Measurements from ENCODE around the gene AIP. TPM values are rescaled to one million over a fixed set of nuclear protein-coding genes. Genes with fewer than 3 reads are reported as not detected.

AIP gene
- total RNA-seq, 1 experiment from 2014 or later, result 61.0 TPM

DNA sequence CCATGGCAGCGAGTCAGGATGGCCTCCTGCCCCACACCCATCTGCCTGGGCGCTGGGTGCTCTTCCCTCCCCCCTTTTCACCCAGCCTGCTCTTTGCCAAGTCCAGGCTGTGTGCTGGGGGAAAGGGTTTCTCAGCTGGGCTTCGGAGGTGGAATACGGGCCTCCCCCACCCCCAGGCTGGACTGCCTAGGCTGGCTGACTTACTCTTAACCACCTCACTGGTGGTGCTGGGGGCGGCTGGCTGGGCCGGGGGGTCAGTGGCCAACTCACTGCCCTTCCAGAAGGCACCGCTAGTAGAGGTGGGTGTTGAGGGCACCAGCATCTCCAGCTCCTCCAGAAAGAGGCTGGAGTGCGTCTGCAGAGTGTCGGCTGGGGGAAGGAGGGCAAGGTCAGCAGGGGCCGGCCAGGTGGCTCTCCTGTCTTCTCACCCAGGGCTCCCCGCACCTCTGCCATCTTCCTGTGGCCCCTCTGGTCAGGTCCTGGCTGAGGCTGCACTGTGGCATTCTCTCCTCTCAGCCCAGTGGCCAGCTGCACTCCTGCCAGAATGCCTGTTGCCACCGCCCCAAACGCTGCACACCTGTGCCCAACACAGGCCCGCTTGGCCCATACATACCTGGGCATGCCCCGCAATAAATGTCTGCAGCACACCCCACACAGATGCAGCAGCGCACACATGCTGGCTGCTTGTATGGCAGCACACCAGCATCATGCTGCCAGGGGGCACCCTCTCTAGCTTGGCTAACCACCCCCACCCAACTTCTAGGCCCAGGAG lies 12.6 kb downstream of the AIP start (continued):
- TF ChIP-seq, protein P1, sequence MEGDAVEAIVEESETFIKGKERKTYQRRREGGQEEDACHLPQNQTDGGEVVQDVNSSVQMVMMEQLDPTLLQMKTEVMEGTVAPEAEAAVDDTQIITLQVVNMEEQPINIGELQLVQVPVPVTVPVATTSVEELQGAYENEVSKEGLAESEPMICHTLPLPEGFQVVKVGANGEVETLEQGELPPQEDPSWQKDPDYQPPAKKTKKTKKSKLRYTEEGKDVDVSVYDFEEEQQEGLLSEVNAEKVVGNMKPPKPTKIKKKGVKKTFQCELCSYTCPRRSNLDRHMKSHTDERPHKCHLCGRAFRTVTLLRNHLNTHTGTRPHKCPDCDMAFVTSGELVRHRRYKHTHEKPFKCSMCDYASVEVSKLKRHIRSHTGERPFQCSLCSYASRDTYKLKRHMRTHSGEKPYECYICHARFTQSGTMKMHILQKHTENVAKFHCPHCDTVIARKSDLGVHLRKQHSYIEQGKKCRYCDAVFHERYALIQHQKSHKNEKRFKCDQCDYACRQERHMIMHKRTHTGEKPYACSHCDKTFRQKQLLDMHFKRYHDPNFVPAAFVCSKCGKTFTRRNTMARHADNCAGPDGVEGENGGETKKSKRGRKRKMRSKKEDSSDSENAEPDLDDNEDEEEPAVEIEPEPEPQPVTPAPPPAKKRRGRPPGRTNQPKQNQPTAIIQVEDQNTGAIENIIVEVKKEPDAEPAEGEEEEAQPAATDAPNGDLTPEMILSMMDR (IDR thresholded peaks at IDR 0.05 in 2 of 3, conservative IDR thresholded peaks at IDR 0.05 in 1 of 3; ENCODE audit: borderline replicate concordance in 1 of 3, insufficient read depth in 1 of 3, low read depth in 2 of 3, low read length in 2 of 3), result no peak
- TF ChIP-seq, protein P2, sequence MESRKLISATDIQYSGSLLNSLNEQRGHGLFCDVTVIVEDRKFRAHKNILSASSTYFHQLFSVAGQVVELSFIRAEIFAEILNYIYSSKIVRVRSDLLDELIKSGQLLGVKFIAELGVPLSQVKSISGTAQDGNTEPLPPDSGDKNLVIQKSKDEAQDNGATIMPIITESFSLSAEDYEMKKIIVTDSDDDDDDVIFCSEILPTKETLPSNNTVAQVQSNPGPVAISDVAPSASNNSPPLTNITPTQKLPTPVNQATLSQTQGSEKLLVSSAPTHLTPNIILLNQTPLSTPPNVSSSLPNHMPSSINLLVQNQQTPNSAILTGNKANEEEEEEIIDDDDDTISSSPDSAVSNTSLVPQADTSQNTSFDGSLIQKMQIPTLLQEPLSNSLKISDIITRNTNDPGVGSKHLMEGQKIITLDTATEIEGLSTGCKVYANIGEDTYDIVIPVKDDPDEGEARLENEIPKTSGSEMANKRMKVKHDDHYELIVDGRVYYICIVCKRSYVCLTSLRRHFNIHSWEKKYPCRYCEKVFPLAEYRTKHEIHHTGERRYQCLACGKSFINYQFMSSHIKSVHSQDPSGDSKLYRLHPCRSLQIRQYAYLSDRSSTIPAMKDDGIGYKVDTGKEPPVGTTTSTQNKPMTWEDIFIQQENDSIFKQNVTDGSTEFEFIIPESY (IDR thresholded peaks at IDR 0.05; ENCODE audit: extremely low read depth, insufficient replicate concordance, low read length), result no peak
- TF ChIP-seq POLR2AphosphoS5 (IDR thresholded peaks at IDR 0.05; ENCODE audit: low read depth, low read length) (no peak), ELF1 (IDR thresholded peaks at IDR 0.05; ENCODE audit: borderline replicate concordance, low read depth) (no peak)

DNA sequence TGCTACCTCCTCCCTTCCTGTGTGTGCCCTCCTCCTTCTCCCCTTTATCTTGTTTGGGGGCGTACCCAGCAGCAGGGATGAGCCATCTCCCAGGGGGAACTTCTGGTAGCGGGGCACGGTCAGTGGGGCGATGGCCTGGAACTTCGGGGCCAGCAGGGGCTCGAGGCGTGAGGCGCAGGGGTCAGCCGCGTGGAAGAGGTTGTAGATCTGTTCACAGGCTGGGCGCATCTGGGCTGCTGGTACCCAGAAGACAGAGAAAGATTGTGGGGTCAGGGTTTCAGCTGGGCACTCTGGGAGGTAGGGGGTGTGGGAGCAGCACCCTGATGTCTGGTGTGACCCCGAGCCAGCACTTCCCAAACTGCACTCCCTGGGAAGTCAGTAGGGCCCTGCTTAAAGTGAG lies 13.3 kb downstream of the AIP start:
- no peak for ATAC-seq
- H3K27ac ChIP-seq (ENCODE audit: low read depth, low read length), result no peak overlapping the region
- TF ChIP-seq EZH2 (IDR thresholded peaks at IDR 0.05) (no peak), JUND (IDR thresholded peaks at IDR 0.05) (no peak), FOSL1 (IDR thresholded peaks at IDR 0.05; ENCODE audit: low read depth) (no peak), EGR1 (IDR thresholded peaks at IDR 0.05; ENCODE audit: low read depth) (no peak), EZH2phosphoT487 (IDR thresholded peaks at IDR 0.05; ENCODE audit: borderline replicate concordance) (no peak), SP1 (IDR thresholded peaks at IDR 0.05; ENCODE audit: low read depth) (no peak), CBX3 (IDR thresholded peaks at IDR 0.05; ENCODE audit: low read depth) (no peak), POLR2A (IDR thresholded peaks at IDR 0.05; ENCODE audit: borderline replicate concordance, extremely low read depth, insufficient read depth, insufficient read length) (no peak), YY1 (IDR thresholded peaks at IDR 0.05; ENCODE audit: extremely low read depth, insufficient replicate concordance, low read depth, low read length) (no peak), SRF (IDR thresholded peaks at IDR 0.05; ENCODE audit: low read depth) (no peak)
- TF ChIP-seq, protein P2 (IDR thresholded peaks at IDR 0.05; ENCODE audit: extremely low read depth, insufficient replicate concordance, low read length), result no peak
- ChIA-PET RAD21 (ENCODE audit: low non-redundant PET in 1 of 2, low total read pairs in 2 of 2, uncharacterized antibody in 2 of 2, unreplicated experiment in 2 of 2) (no interaction called here), POLR2A (no interaction called here), CTCF (no interaction called here)
- H4K20me1 ChIP-seq (ENCODE audit: insufficient read depth), result no peaks in the 10 kb centered on the region
- DNase-seq (ENCODE audit: low read depth, low spot score), result no peak
- no peaks in the 10 kb centered on the region for H3K9me2 ChIP-seq (ENCODE audit: insufficient read depth)
- no TSS peak for BruUV-seq (replicated peaks)
- H3K36me3 ChIP-seq (ENCODE audit: control insufficient read depth in 1 of 2, insufficient read depth in 2 of 2, low read length in 2 of 2), result peaks cover under 1 to 11% of the 10 kb centered on the region in 2 experiments; a peak in 3 of 4 replicates
- no peaks in the 10 kb centered on the region for H3K27me3 ChIP-seq (ENCODE audit: insufficient read depth, low read length)
- H2AFZ ChIP-seq (ENCODE audit: low read depth, low read length, poor library complexity, severe bottlenecking), result no peak overlapping the region
- no peaks in the 10 kb centered on the region; the same call in 1 of the 2 replicates for H3K79me2 ChIP-seq (ENCODE audit: insufficient read depth, low read length)
- H3K4me3 ChIP-seq (replicated peaks in 1 of 2; ENCODE audit: low read depth in 1 of 2, low read length in 2 of 2), result no peak overlapping the region
- H3K4me1 ChIP-seq (ENCODE audit: control insufficient read depth in 1 of 2, insufficient read depth in 2 of 2, low read length in 2 of 2), result no peaks in the 10 kb centered on the region
- H3K4me2 ChIP-seq (ENCODE audit: low read length), result no peak overlapping the region
- no peak overlapping the region for H3K9ac ChIP-seq (ENCODE audit: low read length)
- H3K9me3 ChIP-seq (ENCODE audit: control insufficient read depth in 1 of 2, insufficient read depth in 1 of 2, low read depth in 1 of 2, low read length in 2 of 2), result no peaks in the 10 kb centered on the region
- intact Hi-C loops (cut with micrococcal nuclease), result no loop called here

Measured in HCT116 (cell line).